Natural killer cell treated with Interleukin-12 subunit alpha and Interleukin-12 subunit beta and Interleukin-15 and Interleukin-18, amount 100 ng/mL, for 72 hours (primary cell): ENCODE measurements around the gene CNN3. TPM values are rescaled to one million over a fixed set of nuclear protein-coding genes. Genes with fewer than 3 reads are reported as not detected.
A peak's percentile ranks its signal among the peaks of the same experiment; 100 is the strongest.

Source experiments
- ATAC-seq, 2 donors: fragments of 150-1000 bp; cut with Tn5 transposase in 1 of 2; sonication (Bioruptor Pico), chemical (Tn5 transposase) in 1 of 2; 2 replicates each; pipeline ENCODE4 v1.10.0; 2021
- DNase-seq: peaks from one replicate; pipeline ENCODE4 v3.0.0; 2022; ENCODE audit warnings: low spot score
- H3K27ac Mint-ChIP-seq, 2 donors: 1 replicate in 1 of 2; 2 replicates in 1 of 2; pipeline ENCODE4 v1.8.0; 2022; ENCODE audit warnings: mixed read lengths in 2 of 2, mild to moderate bottlenecking in 1 of 2, moderate library complexity in 1 of 2
- H3K27me3 Mint-ChIP-seq, 2 donors: 1 replicate in 1 of 2; 2 replicates in 1 of 2; pipeline ENCODE4 v1.8.0; 2022; ENCODE audit warnings: mixed read lengths in 2 of 2
- H3K36me3 Mint-ChIP-seq: one replicate; pipeline ENCODE4 v1.8.0; 2022; ENCODE audit warnings: mixed read lengths
- H3K4me1 Mint-ChIP-seq, 2 donors: 1 replicate in 1 of 2; 2 replicates in 1 of 2; pipeline ENCODE4 v1.8.0; 2022; ENCODE audit warnings: low read depth in 2 of 2, mixed read lengths in 2 of 2, mild to moderate bottlenecking in 1 of 2
- H3K4me3 Mint-ChIP-seq: one replicate; pipeline ENCODE4 v1.8.0; 2022; ENCODE audit warnings: mixed read lengths
- H3K9me3 Mint-ChIP-seq: 2 replicates; pipeline ENCODE4 v1.8.0; 2022; ENCODE audit warnings: mixed read lengths
- total RNA-seq, 2 donors: library from RNA; stranded (reverse); gene quantifications; one replicate each; pipeline ENCODE4 v1.2.3, GENCODE V29; 2022

Gene CNN3
- total RNA-seq, 2 donors from 2014 or later: 0.50 TPM; not detected in 1

- DNase-seq (no peak), ATAC-seq (peak in 1 of 2 donors; percentile 29)
Measured at GRCh38 chr1:94862718-94863117, 64.2 kb downstream of the CNN3 start.

GRCh38 chr1:94859174-94859573 is 67.7 kb downstream of the CNN3 start:
- H3K36me3 Mint-ChIP-seq: no peaks in the 10 kb centered on the region
- no peak for ATAC-seq
- H3K27me3 Mint-ChIP-seq: peaks cover 20 to 23% of the 10 kb centered on the region in 2 donors
- H3K4me1 Mint-ChIP-seq: no peaks in the 10 kb centered on the region
- no peaks in the 10 kb centered on the region for H3K9me3 Mint-ChIP-seq
- DNase-seq: no peak
- H3K27ac Mint-ChIP-seq: no peak overlapping the region
- H3K4me3 Mint-ChIP-seq: no peak overlapping the region

More at GRCh38 chr1:94862718-94863117, 64.2 kb downstream of the CNN3 start:
- no peak overlapping the region for H3K4me3 Mint-ChIP-seq
- H3K27ac Mint-ChIP-seq: no peak overlapping the region
- H3K4me1 Mint-ChIP-seq: no peaks in the 10 kb centered on the region
- H3K27me3 Mint-ChIP-seq: peaks cover 23 to 28% of the 10 kb centered on the region in 2 donors
- H3K36me3 Mint-ChIP-seq: no peaks in the 10 kb centered on the region
- H3K9me3 Mint-ChIP-seq: no peaks in the 10 kb centered on the region

GRCh38 chr1:94858276-94858675 is 68.6 kb downstream of the CNN3 start:
- H3K4me1 Mint-ChIP-seq: no peaks in the 10 kb centered on the region
- H3K9me3 Mint-ChIP-seq: no peaks in the 10 kb centered on the region
- H3K27me3 Mint-ChIP-seq: peaks cover 15 to 23% of the 10 kb centered on the region in 2 donors
- no peak for DNase-seq
- no peak overlapping the region for H3K27ac Mint-ChIP-seq
- no peaks in the 10 kb centered on the region for H3K36me3 Mint-ChIP-seq
- no peak for ATAC-seq
- no peak overlapping the region for H3K4me3 Mint-ChIP-seq

- H3K36me3 Mint-ChIP-seq: no peaks in the 10 kb centered on the region
- no peaks in the 10 kb centered on the region for H3K4me1 Mint-ChIP-seq
- ATAC-seq: no peak
Measured at GRCh38 chr1:94856868-94857267, 70.0 kb downstream of the CNN3 start.

GRCh38 chr1:94856004-94856403 is 70.9 kb downstream of the CNN3 start:
- Mint-ChIP-seq H3K27ac (no peak overlapping the region), H3K9me3 (no peaks in the 10 kb centered on the region)
- ATAC-seq: no peak

More at GRCh38 chr1:94856868-94857267, 70.0 kb downstream of the CNN3 start:
- H3K9me3 Mint-ChIP-seq: no peaks in the 10 kb centered on the region
- no peak overlapping the region for H3K27ac Mint-ChIP-seq
- DNase-seq: no peak
- H3K4me3 Mint-ChIP-seq: no peak overlapping the region
- H3K27me3 Mint-ChIP-seq: peaks cover 15 to 23% of the 10 kb centered on the region in 2 donors

DNA sequence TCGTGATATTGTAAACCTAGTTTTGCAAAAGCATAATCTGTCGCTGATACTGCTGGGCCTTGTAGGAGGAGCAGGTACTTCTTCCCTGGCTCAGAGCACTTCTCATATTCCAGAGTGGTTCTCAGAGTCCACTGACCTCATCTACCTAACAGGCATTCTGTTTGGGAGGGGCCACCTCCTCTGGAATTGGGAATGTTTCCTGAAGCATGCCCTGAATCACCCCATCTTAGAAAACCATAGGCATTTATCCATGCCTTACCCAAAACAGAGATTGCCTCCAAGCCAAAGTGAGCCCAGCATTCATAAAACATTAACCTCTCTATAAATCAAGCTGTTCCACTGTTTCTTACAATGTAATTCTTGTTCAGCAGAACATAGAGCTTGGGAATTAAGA is 71.6 kb downstream of the CNN3 start:
- Mint-ChIP-seq H3K9me3 (no peaks in the 10 kb centered on the region), H3K27ac (no peak overlapping the region), H3K27me3 (peaks cover 10 to 16% of the 10 kb centered on the region in 2 donors), H3K4me3 (no peak overlapping the region), H3K4me1 (no peaks in the 10 kb centered on the region), H3K36me3 (no peaks in the 10 kb centered on the region)
- no peak for ATAC-seq
- DNase-seq: no peak

More at GRCh38 chr1:94856004-94856403, 70.9 kb downstream of the CNN3 start:
- Mint-ChIP-seq H3K27me3 (peaks cover 14 to 23% of the 10 kb centered on the region in 2 donors), H3K36me3 (no peaks in the 10 kb centered on the region), H3K4me1 (no peaks in the 10 kb centered on the region), H3K4me3 (no peak overlapping the region)
- DNase-seq: no peak

DNA sequence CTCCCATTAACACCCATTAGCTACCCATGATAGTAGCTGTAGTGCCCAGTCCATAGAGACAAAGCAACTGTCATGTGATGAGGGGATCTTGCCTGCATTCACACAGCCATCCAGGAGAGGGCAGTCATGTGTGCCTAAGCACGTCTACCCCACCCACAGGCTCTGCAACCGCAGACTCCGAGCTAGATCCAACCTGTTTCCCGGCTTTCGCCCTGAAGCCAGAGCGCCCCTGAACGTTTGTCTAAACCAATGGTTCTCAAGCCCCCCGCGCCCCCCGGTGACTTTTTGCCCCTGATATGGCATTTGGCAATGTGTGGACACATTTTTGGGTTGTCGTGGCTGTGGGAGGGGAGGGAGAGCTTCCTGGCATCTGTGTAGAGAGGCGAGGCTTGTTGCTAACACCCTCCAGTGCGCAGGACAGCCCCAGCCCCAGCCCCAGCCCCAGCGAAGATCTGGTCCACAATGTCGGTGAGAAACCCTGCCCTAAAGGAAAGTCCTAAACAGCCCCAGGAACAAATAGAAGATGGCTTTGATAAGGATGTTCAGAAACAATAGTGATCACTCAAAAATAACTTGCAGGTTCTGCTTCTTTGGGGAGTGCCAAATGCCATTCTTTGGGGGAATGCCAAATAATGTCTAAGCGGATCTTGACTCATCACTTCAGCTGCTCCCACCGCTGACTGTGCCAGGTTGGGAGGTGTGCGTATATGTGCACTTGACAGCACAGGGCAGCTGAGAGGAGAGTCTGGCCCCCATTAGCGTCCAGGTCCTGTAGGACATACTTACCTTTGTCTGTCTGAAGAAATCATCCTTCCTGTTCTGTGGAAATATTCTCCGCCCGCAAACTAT is 72.2 kb downstream of the CNN3 start:
- no peak overlapping the region for H3K27ac Mint-ChIP-seq
- DNase-seq: peak; percentile 70
- H3K36me3 Mint-ChIP-seq: no peaks in the 10 kb centered on the region
- peak; percentile 93 to 94 for ATAC-seq
- H3K4me1 Mint-ChIP-seq: no peaks in the 10 kb centered on the region
- H3K27me3 Mint-ChIP-seq: peaks cover 4 to 9% of the 10 kb centered on the region in 2 donors
- H3K4me3 Mint-ChIP-seq: no peak overlapping the region
- H3K9me3 Mint-ChIP-seq: no peaks in the 10 kb centered on the region

GRCh38 chr1:94852788-94853187 is 74.1 kb downstream of the CNN3 start:
- Mint-ChIP-seq H3K4me3 (no peak overlapping the region), H3K36me3 (no peaks in the 10 kb centered on the region), H3K4me1 (no peaks in the 10 kb centered on the region)

GRCh38 chr1:94851571-94851970 is 75.3 kb downstream of the CNN3 start:
- Mint-ChIP-seq H3K36me3 (no peaks in the 10 kb centered on the region), H3K9me3 (no peaks in the 10 kb centered on the region), H3K4me1 (no peaks in the 10 kb centered on the region), H3K27me3 (no peaks in the 10 kb centered on the region), H3K4me3 (no peak overlapping the region), H3K27ac (no peak overlapping the region)
- DNase-seq (no peak), ATAC-seq (no peak)

More at GRCh38 chr1:94852788-94853187, 74.1 kb downstream of the CNN3 start:
- Mint-ChIP-seq H3K27ac (no peak overlapping the region), H3K27me3 (no peaks in the 10 kb centered on the region), H3K9me3 (no peaks in the 10 kb centered on the region)
- no peak for ATAC-seq
- DNase-seq: no peak

Other genes starting within 250 kb of the CNN3 start
- not detected for gene SLC44A3, start 106.8 kb downstream of the CNN3 start, total RNA-seq
- 1 to 10 TPM; 3.9 to 5.2 TPM for gene ALG14, start 145.8 kb upstream of the CNN3 start, total RNA-seq
- gene TLCD4, start 190.2 kb upstream of the CNN3 start, total RNA-seq: not detected